Muscle of leg (tissue), 11 donors: Measurements from ENCODE around the gene RASAL3. TPM values are rescaled to one million over a fixed set of nuclear protein-coding genes. Genes with fewer than 3 reads are reported as not detected.

Experiments
- DNase-seq: peaks from one replicate; pipeline ENCODE4 v3.0.0; 2013
- H3K27ac ChIP-seq: one replicate; pipeline ENCODE4 v1.5.1; 2013; ENCODE audit warnings: mild to moderate bottlenecking, low read length, control low read depth
- H3K27me3 ChIP-seq: one replicate; pipeline ENCODE4 v1.6.1; 2013; ENCODE audit warnings: low read length; ENCODE audit not compliant: control insufficient read depth, insufficient read depth
- H3K36me3 ChIP-seq: one replicate; pipeline ENCODE4 v1.6.1; 2013; ENCODE audit warnings: low read length; ENCODE audit not compliant: control insufficient read depth, insufficient read depth
- H3K4me1 ChIP-seq: one replicate; pipeline ENCODE4 v1.6.1; 2013; ENCODE audit warnings: low read length; ENCODE audit not compliant: control insufficient read depth, insufficient read depth
- H3K4me3 ChIP-seq: one replicate; pipeline ENCODE4 v1.5.1; 2013; ENCODE audit warnings: low read length, control low read depth
- H3K9me3 ChIP-seq: replicated peaks from 2 replicates; pipeline ENCODE4 v1.6.1; 2013; ENCODE audit warnings: low read depth, low read length; ENCODE audit not compliant: control insufficient read depth
- whole genome bisulfite sequencing: methylation state at CpG from one replicate; pipeline ENCODE4 v1.1.5; 2013; ENCODE audit warnings: missing lambda C conversion rate; ENCODE audit not compliant: insufficient coverage; 5-methylcytosine and 5-hydroxymethylcytosine counted together
- polyA plus RNA-seq, 8 donors: library from polyadenylated mRNA; unstranded; fragments of 120-200 nt; gene quantifications; one replicate each; pipeline versions ENCODE4 v1.2.1 to v1.2.3, GENCODE V29; 2013; ENCODE audit warnings: inconsistent platforms in 1 of 8, low replicate concordance in 1 of 8; ENCODE audit not compliant: insufficient read length in 8 of 8, insufficient read depth in 1 of 8
- total RNA-seq: library from RNA; stranded (reverse); fragments of 120-200 nt; gene quantifications from one replicate; pipeline ENCODE4 v1.2.4, GENCODE V29; 2013

Gene RASAL3
- total and polyA plus RNA-seq, 9 donors: 0.71 to 2.0 (median 1.0) TPM

DNA sequence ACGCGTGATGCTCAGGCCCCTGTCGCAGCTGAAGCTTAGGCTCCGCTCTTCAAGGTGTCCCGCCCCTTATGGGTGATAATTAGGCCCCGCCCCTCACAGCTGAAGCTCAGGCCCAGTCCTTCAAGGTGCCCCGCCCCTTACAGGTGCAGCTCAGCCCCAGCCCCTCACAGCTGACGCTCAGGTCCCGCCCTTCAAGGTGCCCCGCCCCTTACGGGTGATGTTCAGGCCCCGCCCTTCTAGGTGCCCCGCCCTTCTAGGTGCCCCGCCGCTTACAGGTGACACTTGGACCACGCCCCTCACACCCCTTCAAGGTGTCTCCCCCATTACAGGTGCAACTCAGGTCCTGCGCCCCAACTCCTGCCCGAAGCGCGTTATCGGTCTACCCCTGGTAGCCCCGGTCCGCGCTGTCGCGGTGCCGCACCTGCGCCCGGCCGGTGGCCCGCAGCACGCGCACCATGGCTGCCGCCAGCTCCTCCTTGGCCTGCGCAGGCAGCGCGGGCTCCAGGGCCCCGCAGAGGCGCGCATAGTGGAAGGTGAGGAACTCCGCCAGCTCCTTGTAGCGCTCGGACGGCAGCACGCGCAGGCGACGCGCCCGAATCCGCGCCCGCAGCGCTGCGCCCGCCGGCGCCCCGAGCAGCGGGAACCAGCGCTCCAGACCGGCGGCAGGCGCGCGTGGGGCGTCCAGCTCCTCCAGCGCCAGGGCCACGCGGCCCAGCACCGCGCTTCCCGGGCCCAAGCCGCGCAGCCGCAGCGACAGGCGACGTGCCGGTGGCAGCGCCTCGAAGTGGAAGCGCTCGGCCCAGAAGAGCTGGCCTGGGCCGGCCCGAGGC is 7.3 kb downstream of the RASAL3 start:
- H3K27ac ChIP-seq: no peak overlapping the region
- no peaks in the 10 kb centered on the region for H3K36me3 ChIP-seq
- H3K4me1 ChIP-seq: peaks cover 22% of the 10 kb centered on the region
- H3K9me3 ChIP-seq: no peaks in the 10 kb centered on the region
- peaks cover 60% of the 10 kb centered on the region for H3K27me3 ChIP-seq
- DNase-seq: no peak
- no peak overlapping the region for H3K4me3 ChIP-seq
- WGBS: 6% methylated on average over 84 of the region's 86 CpGs

GRCh38 chr19:15456441-15456840 is 7.9 kb downstream of the RASAL3 start:
- no peak for DNase-seq
- Histone ChIP-seq H3K4me3 (no peak overlapping the region), H3K9me3 (no peaks in the 10 kb centered on the region), H3K36me3 (no peaks in the 10 kb centered on the region), H3K27me3 (peaks cover 60% of the 10 kb centered on the region), H3K27ac (no peak overlapping the region), H3K4me1 (peaks cover 22% of the 10 kb centered on the region)
- WGBS: 30% methylated on average over 12 of the region's 14 CpGs

DNA sequence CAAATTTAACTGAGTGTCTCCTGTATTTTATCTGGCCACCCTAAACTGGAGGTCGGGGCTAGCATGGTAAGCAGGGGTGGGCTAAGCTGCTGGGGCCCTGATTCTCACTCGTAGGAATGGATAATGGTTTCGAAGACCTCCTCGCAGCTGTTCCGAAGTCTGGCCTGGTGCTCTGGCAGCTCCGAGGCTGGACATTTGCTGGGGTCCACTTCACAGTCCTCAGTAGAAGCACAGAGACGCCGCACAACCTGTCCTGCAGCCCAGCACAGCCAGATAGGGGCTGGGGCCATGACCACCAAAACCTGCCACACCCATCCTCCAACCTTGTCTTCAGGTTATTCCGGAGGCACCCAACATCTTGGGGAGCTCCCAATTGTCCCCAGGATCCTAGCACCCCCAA is 8.3 kb downstream of the RASAL3 start:
- Histone ChIP-seq H3K4me1 (peaks cover 22% of the 10 kb centered on the region), H3K36me3 (no peaks in the 10 kb centered on the region), H3K9me3 (no peaks in the 10 kb centered on the region), H3K4me3 (no peak overlapping the region), H3K27me3 (peaks cover 58% of the 10 kb centered on the region), H3K27ac (no peak overlapping the region)
- DNase-seq: no peak
- 88% methylated on average over 6 of the region's 9 CpGs for WGBS

DNA sequence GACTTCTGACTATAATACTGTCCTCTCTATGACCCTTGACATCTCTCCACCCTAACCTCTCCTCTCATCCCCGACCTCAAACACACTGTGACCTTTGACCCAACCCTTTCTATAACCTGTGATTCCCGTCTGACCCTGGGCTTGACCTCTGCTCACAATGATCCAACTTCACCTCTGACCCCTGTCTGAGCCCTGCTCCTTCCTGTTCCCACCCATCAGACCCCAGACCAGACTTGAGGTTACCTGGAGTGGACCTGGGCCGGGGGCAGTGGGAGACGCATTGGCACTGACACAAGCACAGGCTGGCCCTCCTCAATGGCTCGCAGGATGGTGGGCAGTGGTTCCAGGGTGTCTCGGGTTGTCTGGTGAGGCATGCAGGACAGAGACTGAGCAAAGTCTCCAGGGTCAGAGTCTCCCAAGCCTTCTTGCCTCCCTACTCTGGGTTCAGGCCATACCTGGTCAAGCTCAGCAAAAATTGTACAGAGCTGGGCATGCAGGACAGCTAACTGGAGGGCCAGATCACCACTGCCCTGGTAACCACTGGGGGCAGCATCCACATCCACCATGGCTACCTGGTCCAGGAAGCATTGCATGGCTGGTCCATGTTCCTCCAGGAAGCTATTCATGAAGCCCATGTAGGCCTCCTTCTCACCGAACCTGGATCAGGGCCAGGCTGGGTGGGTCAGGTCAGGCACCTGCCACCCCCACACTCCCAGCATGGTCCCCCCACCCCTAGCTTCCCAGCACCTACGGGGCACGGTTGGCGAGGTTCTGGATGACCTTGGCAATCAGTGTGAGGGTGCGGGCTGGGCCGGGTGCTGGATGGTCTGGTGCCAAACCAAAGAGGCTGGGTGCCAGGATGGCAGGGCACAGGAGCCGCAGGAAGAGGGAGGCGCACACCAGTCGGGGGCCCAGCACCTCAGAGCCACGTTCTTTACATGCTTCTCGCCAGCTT is 10.2 kb downstream of the RASAL3 start:
- no peak overlapping the region for H3K4me3 ChIP-seq
- no peaks in the 10 kb centered on the region for H3K36me3 ChIP-seq
- DNase-seq: no peak
- 88% methylated on average over 17 of the region's 17 CpGs for WGBS
- no peaks in the 10 kb centered on the region for H3K9me3 ChIP-seq
- H3K27me3 ChIP-seq: peaks cover 47% of the 10 kb centered on the region
- no peak overlapping the region for H3K27ac ChIP-seq
- peaks cover 29% of the 10 kb centered on the region for H3K4me1 ChIP-seq

DNA sequence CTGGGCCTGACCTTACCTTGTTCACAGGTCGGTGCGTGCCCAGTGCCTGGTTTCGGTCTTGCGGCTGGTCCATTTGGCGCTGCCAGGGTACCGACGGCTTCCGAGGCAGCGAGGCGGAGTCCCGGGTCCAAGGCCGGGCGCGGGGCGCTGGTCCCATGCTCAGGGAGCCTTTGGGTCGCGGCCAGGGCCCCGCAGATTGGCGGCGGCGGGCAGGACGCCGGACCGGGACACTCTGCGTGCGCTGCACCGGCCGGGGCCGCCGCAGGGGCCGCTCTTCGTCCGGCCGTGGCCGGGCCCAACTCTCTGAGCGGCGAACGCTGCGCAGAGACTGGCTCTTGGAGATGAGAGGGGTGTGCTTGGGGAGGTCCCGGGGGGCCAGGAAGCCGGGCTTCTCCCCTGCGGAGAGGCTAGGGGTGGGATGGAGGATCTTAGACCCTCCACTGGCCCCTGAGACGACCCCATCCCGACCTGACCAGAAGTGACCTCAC is 11.2 kb downstream of the RASAL3 start:
- H3K36me3 ChIP-seq: no peaks in the 10 kb centered on the region
- H3K27ac ChIP-seq: peak overlapping the region; percentile 79
- H3K4me1 ChIP-seq: peaks cover 39% of the 10 kb centered on the region
- H3K9me3 ChIP-seq: no peaks in the 10 kb centered on the region
- 17% methylated on average over 31 of the region's 44 CpGs for WGBS
- peaks cover 38% of the 10 kb centered on the region for H3K27me3 ChIP-seq
- DNase-seq: no peak
- H3K4me3 ChIP-seq: peak overlapping the region; percentile 28

DNA sequence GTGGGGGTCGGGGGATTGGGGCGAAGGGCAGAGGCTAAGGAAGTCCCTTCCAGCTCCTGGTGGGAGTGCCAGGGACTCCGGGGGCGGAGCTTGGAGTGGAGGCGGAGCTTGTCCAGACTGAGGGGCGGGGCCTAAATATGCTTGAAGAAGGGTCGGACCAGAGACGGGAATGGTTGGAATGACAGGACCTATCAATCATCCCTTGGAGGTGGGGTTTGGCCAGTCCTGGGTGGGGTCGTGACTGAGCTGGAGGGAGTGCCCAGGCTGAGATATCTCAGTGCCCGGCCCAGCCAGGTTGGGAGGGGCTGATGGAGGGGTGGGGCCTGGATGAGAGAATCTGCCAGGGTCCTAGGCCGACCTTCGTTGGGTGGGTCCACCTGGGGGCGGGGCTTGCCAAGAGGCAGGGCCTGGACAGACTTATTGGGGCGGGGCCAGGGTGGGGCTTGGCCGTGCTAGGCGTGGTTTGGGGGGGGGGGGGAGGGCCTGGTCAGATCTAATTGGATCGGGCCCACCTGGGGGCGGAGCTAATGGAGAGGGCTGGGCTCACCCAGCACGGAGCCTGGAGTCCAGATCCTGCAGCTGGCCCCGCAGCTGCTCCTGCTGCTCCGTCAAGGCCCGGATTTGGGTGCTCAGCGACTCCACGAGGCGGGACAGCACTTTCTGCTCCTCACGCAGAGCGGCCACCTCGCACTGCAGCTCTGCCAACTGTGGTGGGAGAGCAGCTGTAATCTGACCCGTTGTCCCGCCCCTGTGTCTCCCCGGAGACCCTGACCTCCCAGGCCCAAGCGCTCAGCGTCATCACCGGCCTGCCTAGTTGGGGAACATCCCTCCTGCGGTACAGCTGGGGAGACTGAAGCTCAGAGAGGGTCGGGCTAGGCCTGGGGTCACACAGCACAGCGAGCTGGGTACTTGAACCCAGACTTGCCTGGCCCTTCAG is 12.0 kb downstream of the RASAL3 start:
- no peaks in the 10 kb centered on the region for H3K9me3 ChIP-seq
- WGBS: 12% methylated on average over 32 of the region's 37 CpGs
- H3K27ac ChIP-seq: peak overlapping the region; percentile 79
- peaks cover 32% of the 10 kb centered on the region for H3K27me3 ChIP-seq
- peak; percentile 93 for DNase-seq
- H3K4me3 ChIP-seq: peak overlapping the region; percentile 28
- H3K4me1 ChIP-seq: peaks cover 37% of the 10 kb centered on the region
- H3K36me3 ChIP-seq: no peaks in the 10 kb centered on the region

DNA sequence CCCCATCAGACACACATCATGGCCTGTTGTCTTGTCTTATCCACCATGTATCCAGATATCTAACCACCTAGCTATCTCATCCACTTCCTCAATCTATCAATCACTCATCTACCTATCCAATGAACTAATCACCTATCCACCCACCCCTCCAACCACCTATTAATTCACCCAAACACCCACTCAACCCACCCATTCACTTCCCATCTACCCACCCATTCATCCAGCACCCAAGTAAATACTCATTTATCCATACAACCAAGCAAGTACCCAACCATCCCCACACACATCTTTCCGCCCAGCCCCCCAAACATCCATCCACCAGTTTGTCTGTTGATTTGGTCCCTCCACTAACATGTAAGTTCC is 13.8 kb downstream of the RASAL3 start:
- DNase-seq: no peak
- Histone ChIP-seq H3K36me3 (peaks cover 2% of the 10 kb centered on the region), H3K4me1 (peaks cover 41% of the 10 kb centered on the region), H3K4me3 (no peak overlapping the region), H3K27ac (peak overlapping the region; percentile 77), H3K27me3 (peaks cover 16% of the 10 kb centered on the region), H3K9me3 (no peaks in the 10 kb centered on the region)
- 78% methylated on average over 1 of the region's 1 CpG for WGBS

- peaks cover 2% of the 10 kb centered on the region for H3K36me3 ChIP-seq
- H3K9me3 ChIP-seq: no peaks in the 10 kb centered on the region
- peak; percentile 89 for DNase-seq
- peak within 1 kb of the TSS; percentile 77 for H3K27ac ChIP-seq
- peaks cover 10% of the 10 kb centered on the region for H3K27me3 ChIP-seq
- H3K4me3 ChIP-seq: peak within 1 kb of the TSS; percentile 54
- peaks cover 47% of the 10 kb centered on the region for H3K4me1 ChIP-seq
- 1% methylated on average over 21 of the region's 77 CpGs for WGBS
Measured at GRCh38 chr19:15449620-15450527, 14.5 kb downstream of the RASAL3 start, which contains the start of gene WIZ. TSS of gene WIZ (minus strand) at chr19:15449956. CDS start at chr19:15448307, 1,649 bp downstream.
